NCI-H2081 (cell line): Measurements from ENCODE around the gene CFAP210.

Experiments used
- DNase-seq, 2 experiments: peaks; one replicate each; lab custom pipeline; 2025; lab: John Stamatoyannopoulos, UW

Gene CFAP210

GRCh38 chr2:169673106-169673505, 21.1 kb downstream of the CFAP210 start:
- DNase-seq, result no peak

GRCh38 chr2:169672406-169672805, 21.8 kb downstream of the CFAP210 start:
- DNase-seq, result no peak

GRCh38 chr2:169670937-169671336, 23.3 kb downstream of the CFAP210 start:
- DNase-seq, result no peak

DNA sequence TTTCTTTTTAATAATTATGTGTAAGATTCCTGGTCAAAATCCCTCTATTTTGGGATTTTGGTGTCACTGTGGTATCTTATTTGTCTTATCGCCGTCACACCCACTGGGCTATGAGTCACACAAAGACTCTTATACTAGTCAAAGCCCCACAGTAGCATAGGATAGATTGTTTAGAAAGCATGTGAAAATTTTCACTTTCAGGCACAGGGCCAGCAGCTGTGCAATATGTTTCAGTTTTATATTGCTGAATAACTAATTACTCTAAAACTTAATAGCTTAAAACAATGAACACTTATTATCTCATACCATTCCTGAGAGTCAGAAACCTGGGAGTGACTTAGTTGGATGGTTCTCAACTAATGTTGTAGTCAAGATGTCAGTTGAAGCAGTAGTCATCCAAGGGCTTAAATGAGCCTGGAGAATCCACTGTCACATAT, 24.0 kb downstream of the CFAP210 start:
- no peak for DNase-seq

GRCh38 chr2:169667583-169667982, 26.6 kb downstream of the CFAP210 start:
- no peak for DNase-seq

DNA sequence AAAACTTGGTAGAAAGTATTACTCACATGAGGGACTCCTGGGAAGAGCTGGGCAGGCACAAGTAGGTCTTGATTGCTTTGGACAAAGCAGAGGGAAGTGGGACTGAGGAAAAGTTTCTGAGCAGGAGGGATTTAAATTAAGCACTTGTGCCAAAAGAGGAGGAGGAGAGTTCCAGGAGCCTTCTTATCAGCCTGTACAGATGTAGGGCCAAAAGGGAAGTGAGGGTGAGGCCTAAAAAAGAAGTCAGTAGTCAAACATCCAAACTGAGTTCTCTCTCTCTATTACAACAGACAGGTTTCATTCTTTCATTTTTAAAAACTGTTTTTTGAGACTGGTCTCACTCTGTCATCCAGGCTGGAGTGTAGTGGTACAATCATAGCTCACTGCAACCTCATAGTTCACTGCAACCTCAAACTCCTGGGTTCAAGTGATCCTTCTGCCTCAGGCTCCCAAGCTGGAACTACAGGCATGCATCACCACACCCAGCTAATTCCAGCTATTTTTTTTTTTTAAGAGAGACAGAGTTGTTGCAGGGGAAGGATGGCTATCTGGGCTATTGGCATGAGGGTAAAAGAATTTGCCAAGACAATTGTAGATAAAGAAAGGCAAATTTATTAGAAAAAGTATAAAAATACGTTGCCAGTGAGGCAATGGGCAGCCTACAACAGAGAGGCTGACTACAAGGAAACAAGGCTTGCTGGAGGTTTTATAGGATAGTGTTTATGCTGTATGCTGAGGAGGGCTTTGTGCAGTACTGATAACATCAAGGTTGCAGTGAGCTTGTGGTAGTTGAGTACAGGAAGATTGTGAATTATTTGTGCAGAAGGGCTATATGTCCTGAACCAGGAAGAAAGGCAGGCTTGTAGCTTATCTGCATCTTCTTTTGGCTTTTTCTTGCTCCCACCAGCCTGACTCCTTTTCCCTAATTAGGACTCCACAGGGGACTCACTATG, 29.0 kb downstream of the CFAP210 start:
- DNase-seq, result no peak

GRCh38 chr2:169664600-169664977, 29.6 kb downstream of the CFAP210 start:
- no peak for DNase-seq

DNA sequence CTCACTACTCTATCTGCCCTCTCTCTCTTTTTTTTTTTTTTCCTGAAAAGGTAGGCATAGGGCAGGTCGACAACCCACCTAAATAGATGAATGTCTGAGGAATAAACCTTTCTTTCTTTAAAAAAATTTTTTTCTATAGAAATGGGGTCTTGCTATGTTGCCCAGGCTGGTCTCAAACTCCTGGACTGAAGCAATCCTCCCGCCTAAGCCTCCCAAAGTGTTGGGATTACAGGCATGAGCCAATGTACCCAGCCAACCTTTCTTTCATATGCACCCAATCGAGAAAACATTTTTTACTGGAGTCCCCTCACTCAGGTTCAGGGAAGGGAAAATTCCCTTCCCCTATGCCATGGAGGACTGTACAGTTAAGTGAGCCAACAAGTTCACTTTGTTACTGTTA, 31.0 kb downstream of the CFAP210 start:
- DNase-seq, result no peak

DNA sequence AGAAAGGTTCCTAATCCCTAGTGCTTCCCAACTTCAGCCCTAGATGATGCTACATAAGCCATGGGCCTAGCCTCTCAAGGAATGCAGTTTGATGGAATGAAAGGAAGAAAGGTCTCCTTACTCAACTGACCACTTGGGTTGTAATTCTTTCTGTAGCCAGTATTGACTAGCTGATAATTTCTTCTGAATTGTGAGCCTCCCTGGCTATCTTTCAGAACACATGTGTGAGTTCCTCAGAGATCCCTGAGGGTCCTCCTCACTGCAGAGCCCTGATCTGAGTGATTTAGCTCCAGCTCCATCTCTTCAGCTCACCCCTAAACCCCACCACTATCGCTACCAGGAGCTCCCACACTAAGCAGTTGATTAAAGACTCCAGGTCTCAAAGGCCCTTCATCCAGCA, 31.5 kb downstream of the CFAP210 start:
- no peak for DNase-seq

GRCh38 chr2:169661265-169661664, 32.9 kb downstream of the CFAP210 start:
- DNase-seq, result no peak

GRCh38 chr2:169659320-169659719, 34.9 kb downstream of the CFAP210 start:
- no peak for DNase-seq

DNA sequence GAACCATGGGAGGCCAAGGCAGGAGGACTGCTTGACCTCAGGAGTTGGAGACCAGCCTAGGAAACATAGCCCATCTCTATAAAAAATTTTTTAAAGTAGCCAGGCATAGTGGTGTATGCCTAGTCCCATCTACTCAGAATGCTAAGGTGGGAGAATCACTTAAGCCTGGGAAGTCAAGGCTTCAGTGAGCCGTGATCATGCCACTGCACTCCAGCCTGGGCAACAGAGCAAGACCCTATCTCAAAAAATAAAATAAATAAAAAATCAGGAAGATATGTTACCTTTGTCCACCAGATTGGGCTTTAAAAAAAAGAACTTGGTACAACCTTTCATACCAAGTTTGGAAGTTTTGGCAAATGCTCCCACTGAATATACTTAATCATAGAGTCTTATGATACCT, 35.3 kb downstream of the CFAP210 start:
- no peak for DNase-seq

GRCh38 chr2:169656164-169656563, 38.0 kb downstream of the CFAP210 start:
- DNase-seq, result no peak

DNA sequence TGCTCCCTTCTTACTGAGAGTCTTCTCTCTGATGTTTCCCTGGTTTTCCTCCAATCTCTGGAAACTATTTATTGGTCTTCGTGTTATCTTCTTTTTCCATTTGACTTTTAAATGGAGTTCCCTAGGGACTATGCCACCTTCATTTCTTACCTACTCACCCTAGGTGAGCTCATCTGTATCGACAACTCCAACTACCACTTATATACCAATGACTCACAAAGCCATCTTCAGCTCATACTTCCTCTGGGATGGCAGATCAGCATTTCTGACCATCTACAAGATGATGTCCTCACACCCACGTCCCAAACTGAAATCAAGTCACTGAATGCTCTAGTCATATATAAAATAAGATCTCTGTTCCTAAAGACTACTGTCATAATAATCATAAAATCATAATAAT, 40.6 kb downstream of the CFAP210 start:
- DNase-seq, result no peak

GRCh38 chr2:169649278-169649677, 44.9 kb downstream of the CFAP210 start:
- no peak for DNase-seq

GRCh38 chr2:169647496-169647895, 46.7 kb downstream of the CFAP210 start:
- no peak for DNase-seq

DNA sequence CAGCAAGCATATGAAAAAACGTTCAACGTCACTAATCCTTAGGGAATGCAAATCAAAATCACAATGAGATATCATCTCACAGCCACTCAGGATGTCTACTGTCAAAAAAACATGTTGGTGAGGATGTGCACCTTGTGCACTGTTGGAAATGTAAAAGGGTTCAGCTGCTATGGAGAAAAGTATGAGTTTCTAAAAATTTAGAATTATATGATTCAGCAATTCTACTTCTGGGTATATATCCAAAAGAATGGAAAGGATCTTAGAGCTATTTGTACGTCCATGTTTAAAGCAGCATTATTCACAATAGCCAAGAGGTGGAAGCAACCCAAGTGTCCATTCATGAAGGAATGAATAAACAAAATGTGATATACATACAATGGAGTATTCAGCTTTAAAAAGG, 50.0 kb downstream of the CFAP210 start:
- DNase-seq, result no peak

DNA sequence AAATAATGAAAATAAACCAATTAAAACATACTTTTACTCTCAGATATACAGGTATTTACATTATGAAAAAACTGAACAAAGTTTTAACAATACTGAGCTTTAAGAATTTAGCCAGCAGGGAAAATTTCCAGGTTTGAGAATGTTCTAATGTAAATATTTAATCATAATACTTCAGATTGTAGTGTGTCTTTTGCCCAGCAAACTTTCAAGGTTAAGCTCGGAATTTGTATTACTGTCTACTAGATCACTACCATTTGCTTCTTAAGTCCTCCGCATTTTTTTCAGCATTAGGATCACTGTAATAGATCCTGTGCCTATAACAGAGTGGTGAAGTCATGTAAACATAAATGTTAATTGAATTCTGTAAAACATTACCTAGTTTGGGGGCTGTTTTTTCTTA, 52.7 kb downstream of the CFAP210 start:
- no peak for DNase-seq

- DNase-seq, result no peak
Measured at GRCh38 chr2:169640104-169640503, 54.1 kb downstream of the CFAP210 start.

- DNase-seq, result no peak
Measured at GRCh38 chr2:169637620-169638019, 56.6 kb downstream of the CFAP210 start.

GRCh38 chr2:169636440-169637097, 57.6 kb downstream of the CFAP210 start:
- DNase-seq, result no peak

DNA sequence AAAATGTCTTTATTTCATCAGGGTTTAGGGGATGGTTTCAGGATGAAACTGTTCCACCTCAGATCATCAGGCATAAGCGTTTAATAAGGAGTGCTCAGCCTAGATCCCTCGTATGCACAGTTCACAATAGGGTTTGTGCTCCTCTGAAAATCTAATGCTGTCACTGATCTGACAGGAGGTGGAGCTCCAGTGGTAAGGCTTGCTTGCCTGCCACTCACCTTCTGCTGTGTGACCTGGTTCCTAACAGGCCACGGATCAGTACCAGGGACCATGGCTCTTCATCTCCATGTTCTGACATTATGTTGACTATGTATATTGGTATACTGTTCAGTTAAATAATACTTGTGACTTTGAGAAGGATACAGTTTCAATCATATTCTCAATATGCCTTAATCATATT, 68.4 kb downstream of the CFAP210 start:
- DNase-seq, result no peak

GRCh38 chr2:169623235-169623634, 71.0 kb downstream of the CFAP210 start:
- DNase-seq, result no peak
